Midbrain (tissue), 1 donor: ENCODE measurements around the gene SLAMF7.

Experiments
- DNase-seq: peaks from one replicate; lab custom pipeline; 2025; lab: John Stamatoyannopoulos, UW

SLAMF7 gene

GRCh38 chr1:160745551-160745950 is 6.5 kb downstream of the SLAMF7 start:
- no peak for DNase-seq

- no peak for DNase-seq
These were observed 7.9 kb downstream of the SLAMF7 start for GRCh38 chr1:160746836-160747500.

GRCh38 chr1:160747717-160748116 is 8.7 kb downstream of the SLAMF7 start:
- no peak for DNase-seq

GRCh38 chr1:160748181-160748877 is 9.3 kb downstream of the SLAMF7 start:
- DNase-seq = no peak

- DNase-seq = no peak
These were observed 9.8 kb downstream of the SLAMF7 start for GRCh38 chr1:160748878-160749269.

- no peak for DNase-seq
These were observed 11.6 kb downstream of the SLAMF7 start for GRCh38 chr1:160750608-160751007.

GRCh38 chr1:160752406-160752805 is 13.4 kb downstream of the SLAMF7 start:
- no peak for DNase-seq

- no peak for DNase-seq
These were observed 13.9 kb downstream of the SLAMF7 start for GRCh38 chr1:160752924-160753323.

GRCh38 chr1:160753594-160753993 is 14.5 kb downstream of the SLAMF7 start:
- DNase-seq = no peak

- no peak for DNase-seq
These were observed 16.4 kb downstream of the SLAMF7 start for GRCh38 chr1:160755461-160755860.

- no peak for DNase-seq
These were observed 17.1 kb downstream of the SLAMF7 start for GRCh38 chr1:160755911-160756848.

- no peak for DNase-seq
These were observed 17.8 kb downstream of the SLAMF7 start for GRCh38 chr1:160756849-160757201.

- no peak for DNase-seq
These were observed 19.5 kb downstream of the SLAMF7 start for GRCh38 chr1:160758521-160758920.

GRCh38 chr1:160759740-160760139 is 20.7 kb downstream of the SLAMF7 start:
- DNase-seq = no peak

- DNase-seq = no peak
These were observed 22.0 kb downstream of the SLAMF7 start for GRCh38 chr1:160761046-160761445.

- DNase-seq = no peak
These were observed 22.8 kb downstream of the SLAMF7 start for GRCh38 chr1:160761886-160762285.

GRCh38 chr1:160763993-160764392 is 24.9 kb downstream of the SLAMF7 start:
- DNase-seq = no peak

GRCh38 chr1:160767395-160768294 is 28.6 kb downstream of the SLAMF7 start:
- DNase-seq = no peak

- DNase-seq = no peak
These were observed 29.2 kb downstream of the SLAMF7 start for GRCh38 chr1:160768295-160768657.

- DNase-seq = no peak
These were observed 33.3 kb downstream of the SLAMF7 start for GRCh38 chr1:160772331-160772730.

- DNase-seq = no peak
These were observed 34.0 kb downstream of the SLAMF7 start for GRCh38 chr1:160773093-160773492.
